ENCODE data around the gene MACROD2.

The MACROD2 gene

GRCh38 chr20:15292405-15292804 is 1297.1 kb downstream of the MACROD2 start:
- no peak for DNase-seq (ENCODE audit: low read depth)

- DNase-seq (ENCODE audit: low read depth), result no peak
Measured at GRCh38 chr20:15296422-15296821, 1301.1 kb downstream of the MACROD2 start.

- DNase-seq (ENCODE audit: low read depth), result no peak
Measured at GRCh38 chr20:15297059-15297875, 1302.0 kb downstream of the MACROD2 start.

GRCh38 chr20:15302075-15302474 is 1306.8 kb downstream of the MACROD2 start:
- DNase-seq (ENCODE audit: low read depth), result no peak

- no peak for DNase-seq (ENCODE audit: low read depth)
Measured at GRCh38 chr20:15310361-15310760, 1315.0 kb downstream of the MACROD2 start.

GRCh38 chr20:15316556-15316955 is 1321.2 kb downstream of the MACROD2 start:
- no peak for DNase-seq (ENCODE audit: low read depth)

GRCh38 chr20:15317546-15318232 is 1322.4 kb downstream of the MACROD2 start:
- DNase-seq (ENCODE audit: low read depth), result no peak

- no peak for DNase-seq (ENCODE audit: low read depth)
Measured at GRCh38 chr20:15318682-15319081, 1323.4 kb downstream of the MACROD2 start.

GRCh38 chr20:15319439-15319838 is 1324.1 kb downstream of the MACROD2 start:
- DNase-seq (ENCODE audit: low read depth), result no peak

GRCh38 chr20:15320941-15321340 is 1325.6 kb downstream of the MACROD2 start:
- DNase-seq (ENCODE audit: low read depth), result no peak

GRCh38 chr20:15327123-15327522 is 1331.8 kb downstream of the MACROD2 start:
- DNase-seq (ENCODE audit: low read depth), result no peak

GRCh38 chr20:15328084-15328483 is 1332.8 kb downstream of the MACROD2 start:
- DNase-seq (ENCODE audit: low read depth), result no peak

- no peak for DNase-seq (ENCODE audit: low read depth)
Measured at GRCh38 chr20:15332711-15333160, 1337.4 kb downstream of the MACROD2 start.

- no peak for DNase-seq (ENCODE audit: low read depth)
Measured at GRCh38 chr20:15333170-15333569, 1337.9 kb downstream of the MACROD2 start.

GRCh38 chr20:15336011-15336410 is 1340.7 kb downstream of the MACROD2 start:
- DNase-seq (ENCODE audit: low read depth), result no peak

- DNase-seq (ENCODE audit: low read depth), result no peak
Measured at GRCh38 chr20:15336536-15336935, 1341.2 kb downstream of the MACROD2 start.

- no peak for DNase-seq (ENCODE audit: low read depth)
Measured at GRCh38 chr20:15339264-15339663, 1343.9 kb downstream of the MACROD2 start.

- DNase-seq (ENCODE audit: low read depth), result no peak
Measured at GRCh38 chr20:15342991-15343523, 1347.7 kb downstream of the MACROD2 start.

- no peak for DNase-seq (ENCODE audit: low read depth)
Measured at GRCh38 chr20:15345287-15345686, 1350.0 kb downstream of the MACROD2 start.

- no peak for DNase-seq (ENCODE audit: low read depth)
Measured at GRCh38 chr20:15346657-15347280, 1351.5 kb downstream of the MACROD2 start.

GRCh38 chr20:15359056-15359455 is 1363.7 kb downstream of the MACROD2 start:
- peak; percentile 37 for DNase-seq (ENCODE audit: low read depth)

- DNase-seq (ENCODE audit: low read depth), result no peak
Measured at GRCh38 chr20:15362849-15363248, 1367.5 kb downstream of the MACROD2 start.

GRCh38 chr20:15364781-15365180 is 1369.5 kb downstream of the MACROD2 start:
- peak; percentile 7 for DNase-seq (ENCODE audit: low read depth)

All from stromal cell of bone marrow (primary cell).